Keratinocyte (primary cell): Measurements from ENCODE around the gene CHST8. TPM values are rescaled to one million over a fixed set of nuclear protein-coding genes. Genes with fewer than 3 reads are reported as not detected.

ENCODE experiments used
- DNase-seq: peaks from one replicate; pipeline ENCODE4 v3.0.0-alpha.2; 2011; ENCODE audit warnings: low read depth, missing footprints, low spot score
- FAIRE-seq: peaks from 2 replicates; lab custom pipeline; 2011; peaks lifted over from hg19 to GRCh38; lab: Jason Lieb, UNC
- H2AFZ ChIP-seq: 2 replicates; pipeline ENCODE4 v1.6.0; 2012; ENCODE audit warnings: low read length, control low read depth, inconsistent platforms; ENCODE audit not compliant: control insufficient read depth
- H3K27ac ChIP-seq: 2 replicates; pipeline ENCODE4 v1.5.1; 2011; ENCODE audit warnings: low read length; ENCODE audit not compliant: control insufficient read depth, insufficient read depth
- H3K27me3 ChIP-seq: 3 replicates; pipeline ENCODE4 v1.6.0; 2011; ENCODE audit warnings: low read length; ENCODE audit not compliant: control insufficient read depth, insufficient read depth; ENCODE audit errors: extremely low read depth
- H3K36me3 ChIP-seq, 2 experiments: 2 replicates in 1 of 2; 3 replicates in 1 of 2; pipeline ENCODE4 v1.5.1; 2011; ENCODE audit warnings: low read length in 2 of 2, mild to moderate bottlenecking in 1 of 2; ENCODE audit not compliant: control insufficient read depth in 2 of 2, insufficient read depth in 2 of 2; ENCODE audit errors: extremely low read depth in 1 of 2
- H3K4me1 ChIP-seq: 3 replicates; pipeline ENCODE4 v1.5.1; 2011; ENCODE audit warnings: low read length; ENCODE audit not compliant: control insufficient read depth, insufficient read depth; ENCODE audit errors: extremely low read depth
- H3K4me2 ChIP-seq: 3 replicates; pipeline ENCODE4 v1.6.0; 2011; ENCODE audit warnings: low read depth, low read length; ENCODE audit not compliant: control insufficient read depth, insufficient read depth; ENCODE audit errors: extremely low read depth
- H3K4me3 ChIP-seq, 3 experiments: fragments of 200-600 bp in 1 of 3; sonication (generic) in 1 of 3; 2 replicates in 2 of 3; 3 replicates in 1 of 3; pipeline ENCODE4 v1.5.1; 2011 to 2016; ENCODE audit warnings: low read length in 3 of 3, mild to moderate bottlenecking in 3 of 3, control low read depth in 2 of 3, inconsistent platforms in 1 of 3, low read depth in 1 of 3, mixed read lengths in 1 of 3, mixed run types in 1 of 3, moderate library complexity in 1 of 3; ENCODE audit not compliant: control insufficient read depth in 2 of 3, insufficient read depth in 2 of 3; ENCODE audit errors: extremely low read depth in 1 of 3
- H3K79me2 ChIP-seq: 2 replicates; pipeline ENCODE4 v1.6.0; 2012; ENCODE audit warnings: low read length; ENCODE audit not compliant: control insufficient read depth, insufficient read depth
- H3K9ac ChIP-seq: 3 replicates; pipeline ENCODE4 v1.6.0; 2011; ENCODE audit warnings: low read length; ENCODE audit not compliant: control insufficient read depth, insufficient read depth; ENCODE audit errors: extremely low read depth
- H3K9me1 ChIP-seq: 3 replicates; pipeline ENCODE4 v1.6.0; 2011; ENCODE audit warnings: low read length; ENCODE audit not compliant: control insufficient read depth, insufficient read depth; ENCODE audit errors: extremely low read depth
- H3K9me3 ChIP-seq: 2 replicates; pipeline ENCODE4 v1.5.1; 2012; ENCODE audit warnings: low read depth, low read length; ENCODE audit not compliant: control insufficient read depth
- H4K20me1 ChIP-seq: 3 replicates; pipeline ENCODE4 v1.6.0; 2011; ENCODE audit warnings: low read length; ENCODE audit not compliant: control insufficient read depth, insufficient read depth; ENCODE audit errors: extremely low read depth
- CTCF ChIP-seq, 3 experiments: IDR thresholded peaks in 1 of 3; conservative IDR thresholded peaks in 1 of 3; optimal IDR thresholded peaks in 1 of 3; 2 replicates in 2 of 3; 3 replicates in 1 of 3; pipeline versions ENCODE3 to v1.5.1; 2011; ENCODE audit warnings: low read length in 3 of 3, mild to moderate bottlenecking in 3 of 3, moderate library complexity in 2 of 3, control low read depth in 1 of 3, inconsistent platforms in 1 of 3; ENCODE audit not compliant: insufficient read depth in 2 of 3; ENCODE audit errors: extremely low read depth in 1 of 3
- EZH2 ChIP-seq: IDR thresholded peaks from one replicate; pipeline ENCODE4 v1.6.1; 2012; ENCODE audit warnings: inconsistent platforms, mild to moderate bottlenecking, low read length, moderate library complexity
- dilution Hi-C: fragments of 300-500 bp; cut with MboI; formaldehyde crosslinking; loops from one replicate; pipeline ENCODE4 v1.7.0; 2020; ENCODE audit warnings: low sequenced_read_pairs; ENCODE audit not compliant: extremely low pct_ligation_motif_present
- polyA plus RNA-seq, 5 experiments: library from polyadenylated mRNA; depleted of rRNA in 3 of 5; stranded (reverse) in 3 of 5; stranded (forward) in 1 of 5; unstranded in 1 of 5; fragments of >200 nt; gene quantifications; 1 replicate in 1 of 5; 2 replicates in 3 of 5; 3 replicates in 1 of 5; pipeline versions ENCODE4 v1.2.1 to v1.2.3, GENCODE V29; 2011 to 2012; ENCODE audit warnings: missing spikeins in 2 of 5, low read depth in 1 of 5, low replicate concordance in 1 of 5

The CHST8 gene
- polyA plus RNA-seq, 1 donor (not counting 4 experiments of a cell fraction or from before 2014, with no cell fraction given): not detected

- FAIRE-seq (no peak), DNase-seq (no peak)
- H3K27me3 ChIP-seq: no peaks in the 10 kb centered on the region
- no peaks in the 10 kb centered on the region for H3K9me1 ChIP-seq
- no peak overlapping the region for H2AFZ ChIP-seq
- H3K4me3 ChIP-seq: no peak overlapping the region
- TF ChIP-seq EZH2 (no peak), CTCF (optimal IDR thresholded peaks at IDR 0.05 in 1 of 3, IDR thresholded peaks at IDR 0.05 in 1 of 3, conservative IDR thresholded peaks at IDR 0.05 in 1 of 3; ENCODE audit: extremely low read depth in 1 of 3, insufficient read depth in 2 of 3, low read length in 3 of 3) (no peak)
- no peaks in the 10 kb centered on the region for H3K79me2 ChIP-seq
- H3K4me2 ChIP-seq: no peak overlapping the region
- no peaks in the 10 kb centered on the region for H3K4me1 ChIP-seq
- no peak overlapping the region for H3K9ac ChIP-seq
- no peaks in the 10 kb centered on the region for H3K9me3 ChIP-seq
- dilution Hi-C loops: no loop called here
- H4K20me1 ChIP-seq: no peaks in the 10 kb centered on the region
- H3K27ac ChIP-seq: no peak overlapping the region
- no peaks in the 10 kb centered on the region for H3K36me3 ChIP-seq
Observed at GRCh38 chr19:33669376-33669775, 47.6 kb downstream of the CHST8 start.

GRCh38 chr19:33670398-33670797 lies 48.6 kb downstream of the CHST8 start:
- Histone ChIP-seq H3K36me3 (no peaks in the 10 kb centered on the region), H3K79me2 (no peaks in the 10 kb centered on the region), H3K27ac (no peak overlapping the region), H3K9me3 (no peaks in the 10 kb centered on the region), H3K9me1 (no peaks in the 10 kb centered on the region), H3K4me2 (no peak overlapping the region), H3K27me3 (no peaks in the 10 kb centered on the region), H4K20me1 (no peaks in the 10 kb centered on the region), H3K4me1 (no peaks in the 10 kb centered on the region), H3K4me3 (no peak overlapping the region), H3K9ac (no peak overlapping the region), H2AFZ (no peak overlapping the region)
- TF ChIP-seq CTCF (optimal IDR thresholded peaks at IDR 0.05 in 1 of 3, IDR thresholded peaks at IDR 0.05 in 1 of 3, conservative IDR thresholded peaks at IDR 0.05 in 1 of 3; ENCODE audit: extremely low read depth in 1 of 3, insufficient read depth in 2 of 3, low read length in 3 of 3) (no peak), EZH2 (no peak)
- DNase-seq (no peak), FAIRE-seq (no peak)
- dilution Hi-C loops: no loop called here
